ENCODE results near the gene CFC1B. TPM values are rescaled to one million over a fixed set of nuclear protein-coding genes. Genes with fewer than 3 reads are reported as not detected.

CFC1B gene
- total RNA-seq, 1 donor from 2014 or later = not detected

Other genes starting within 250 kb of the CFC1B start
- gene IMP4, start 178.3 kb upstream of the CFC1B start, total RNA-seq = 136 and 142 TPM in 2 replicates
- gene PTPN18, start 165.2 kb upstream of the CFC1B start, total RNA-seq = 72.6 and 72.9 TPM in 2 replicates
- not detected in 2 replicates for gene POTEI, start 11.9 kb upstream of the CFC1B start, total RNA-seq
- gene CFC1, start 78.4 kb downstream of the CFC1B start, total RNA-seq = not detected in 2 replicates
- gene POTEJ, start 90.2 kb downstream of the CFC1B start, total RNA-seq = not detected in 2 replicates
- gene GPR148, start 207.8 kb downstream of the CFC1B start, total RNA-seq = not detected in 2 replicates
- not detected in 2 replicates for gene AMER3, start 234.3 kb downstream of the CFC1B start, total RNA-seq

All from activated T-helper 2 cell treated with anti-CD3 and anti-CD28 coated beads, Interferon-gamma antibody, Interleukin-2, Interleukin-4, amounts not matched to agents 10 μg/mL and 5 μg/mL and 100 μg/mL, durations not matched to agents 14 hours and 24 hours and 36 hours (primary cell).